Fibroblast of pulmonary artery (primary cell): ENCODE data around the gene CD300C.
A peak's percentile ranks its signal among the peaks of the same experiment; 100 is the strongest.

Experiments used
- DNase-seq: peaks from one replicate; pipeline ENCODE4 v3.0.0-alpha.2; 2010; ENCODE audit warnings: low read depth
- H3K4me3 ChIP-seq: replicated peaks from 2 replicates; pipeline ENCODE4 v1.5.1; 2011; ENCODE audit warnings: low read depth, mild to moderate bottlenecking, control low read depth, low read length, moderate library complexity
- TF ChIP-seq, protein P1 (sequence below): IDR thresholded peaks from 2 replicates; pipeline ENCODE4 v1.5.1; 2011; ENCODE audit warnings: mild to moderate bottlenecking, control low read depth, low read length, inconsistent platforms; ENCODE audit errors: missing control alignments

The CD300C gene

DNA sequence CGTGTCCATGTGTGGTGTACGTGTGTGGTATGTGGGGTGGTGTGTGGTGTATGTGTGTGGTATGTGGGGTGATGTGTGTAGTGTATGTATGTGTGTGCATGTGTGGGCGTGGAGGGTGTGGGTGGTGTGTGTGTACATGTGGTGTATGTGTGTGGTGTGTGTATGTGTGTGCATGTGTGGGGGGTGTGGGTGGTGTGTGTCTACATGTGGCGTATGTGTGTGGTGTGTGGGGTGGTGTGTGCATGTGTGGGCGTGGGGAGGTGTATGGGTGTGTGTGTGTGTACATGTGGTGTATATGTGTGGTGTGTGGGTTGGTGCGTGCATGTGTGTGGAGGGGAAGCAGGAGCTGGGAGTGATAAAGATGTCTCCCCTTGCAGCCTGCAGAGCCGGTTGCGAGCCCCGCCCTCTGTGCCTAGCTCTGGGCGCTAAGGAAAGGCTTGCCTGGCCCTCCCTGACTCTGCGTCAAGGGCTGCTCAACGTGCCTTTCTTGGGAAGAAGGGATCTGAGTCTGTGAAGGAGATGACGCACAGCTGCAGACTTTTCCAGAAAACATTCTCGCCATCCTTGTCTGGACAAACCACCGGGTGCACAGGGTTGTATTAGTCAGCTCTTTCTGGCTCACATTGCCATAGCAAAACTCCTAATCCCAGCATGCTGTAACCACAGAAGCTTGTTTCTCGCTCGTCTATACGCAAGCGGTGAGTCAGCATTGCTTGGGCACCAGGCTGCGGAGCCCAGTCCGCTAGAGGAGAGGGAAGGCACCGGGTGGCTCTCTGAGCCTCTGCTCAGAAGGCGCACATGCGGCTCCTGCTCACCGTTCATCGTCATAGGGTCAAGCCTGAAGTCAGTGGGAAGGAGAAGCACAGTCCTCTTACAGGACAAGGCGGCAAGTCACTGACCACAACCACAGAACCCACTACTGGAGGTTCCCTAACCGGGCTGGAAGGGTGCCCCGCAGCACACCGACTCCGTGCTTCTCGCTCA lies 23.4 kb upstream of the CD300C start:
- no peak overlapping the region for H3K4me3 ChIP-seq
- TF ChIP-seq, protein P1, sequence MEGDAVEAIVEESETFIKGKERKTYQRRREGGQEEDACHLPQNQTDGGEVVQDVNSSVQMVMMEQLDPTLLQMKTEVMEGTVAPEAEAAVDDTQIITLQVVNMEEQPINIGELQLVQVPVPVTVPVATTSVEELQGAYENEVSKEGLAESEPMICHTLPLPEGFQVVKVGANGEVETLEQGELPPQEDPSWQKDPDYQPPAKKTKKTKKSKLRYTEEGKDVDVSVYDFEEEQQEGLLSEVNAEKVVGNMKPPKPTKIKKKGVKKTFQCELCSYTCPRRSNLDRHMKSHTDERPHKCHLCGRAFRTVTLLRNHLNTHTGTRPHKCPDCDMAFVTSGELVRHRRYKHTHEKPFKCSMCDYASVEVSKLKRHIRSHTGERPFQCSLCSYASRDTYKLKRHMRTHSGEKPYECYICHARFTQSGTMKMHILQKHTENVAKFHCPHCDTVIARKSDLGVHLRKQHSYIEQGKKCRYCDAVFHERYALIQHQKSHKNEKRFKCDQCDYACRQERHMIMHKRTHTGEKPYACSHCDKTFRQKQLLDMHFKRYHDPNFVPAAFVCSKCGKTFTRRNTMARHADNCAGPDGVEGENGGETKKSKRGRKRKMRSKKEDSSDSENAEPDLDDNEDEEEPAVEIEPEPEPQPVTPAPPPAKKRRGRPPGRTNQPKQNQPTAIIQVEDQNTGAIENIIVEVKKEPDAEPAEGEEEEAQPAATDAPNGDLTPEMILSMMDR: no peak
- peak; percentile 96 for DNase-seq

DNA sequence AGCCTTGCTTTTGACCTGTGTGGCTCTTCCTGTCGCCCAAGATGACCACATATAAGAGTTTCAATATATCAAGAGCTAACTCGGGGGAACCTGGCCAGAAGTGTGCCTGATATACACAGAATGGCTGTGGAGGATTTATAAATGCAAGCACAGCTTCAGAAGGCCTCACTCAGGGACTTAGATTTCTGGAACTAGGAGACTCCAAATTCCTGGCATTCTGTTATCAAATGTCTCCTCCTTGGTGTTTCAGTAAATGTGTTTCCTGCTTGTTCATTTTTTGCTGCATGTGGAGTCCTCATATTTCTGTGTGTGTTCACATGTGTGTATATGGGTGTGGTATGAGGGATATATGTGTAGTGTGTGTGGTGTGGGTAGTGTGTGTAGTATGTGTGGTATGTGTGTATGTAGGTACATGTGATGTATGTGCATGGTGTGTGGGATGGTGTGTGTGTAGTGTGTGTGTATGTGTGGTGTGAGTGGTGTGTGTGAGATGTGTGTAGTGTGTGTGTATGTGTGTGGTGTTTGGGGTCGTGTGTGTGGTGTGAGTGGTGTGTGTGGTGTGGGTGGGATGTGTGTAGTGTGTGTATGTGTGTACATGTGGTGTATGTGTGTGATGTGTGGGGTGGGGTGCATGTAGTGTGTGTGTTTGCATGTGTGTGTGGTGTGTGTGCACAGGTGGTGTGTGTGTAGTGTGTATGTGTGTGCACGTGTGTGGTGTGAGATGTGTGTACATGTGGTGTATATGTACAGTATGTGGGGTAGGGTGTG lies 22.4 kb upstream of the CD300C start:
- DNase-seq: peak; percentile 29
- no peak overlapping the region for H3K4me3 ChIP-seq
- TF ChIP-seq, protein P1: no peak

DNA sequence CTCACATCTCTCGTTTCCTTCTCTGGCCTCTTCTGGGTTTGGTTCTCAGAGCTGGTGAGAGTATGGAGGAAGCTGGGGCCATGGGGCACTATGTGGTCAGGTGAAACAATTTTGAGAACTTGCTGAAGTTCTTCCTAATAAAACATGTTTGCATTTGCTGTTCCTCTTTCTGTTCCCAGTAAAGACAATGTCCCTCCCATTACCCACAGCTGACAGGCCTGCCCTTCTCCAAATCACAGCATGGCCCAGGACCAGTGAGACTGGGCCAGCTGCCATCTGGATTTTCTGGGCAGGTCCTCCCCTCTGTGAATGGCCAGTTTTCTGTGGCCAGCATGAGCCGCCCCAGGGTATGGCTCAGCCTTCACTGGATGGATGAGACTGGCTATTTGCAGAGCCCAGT lies 21.5 kb upstream of the CD300C start, which contains the start of gene CD300H:
CD300H (minus strand) TSS at position 113 of the 400 bp plus-strand sequence.
- TF ChIP-seq, protein P1: no peak
- DNase-seq: no peak
- H3K4me3 ChIP-seq: no peak within 1 kb of the TSS

DNA sequence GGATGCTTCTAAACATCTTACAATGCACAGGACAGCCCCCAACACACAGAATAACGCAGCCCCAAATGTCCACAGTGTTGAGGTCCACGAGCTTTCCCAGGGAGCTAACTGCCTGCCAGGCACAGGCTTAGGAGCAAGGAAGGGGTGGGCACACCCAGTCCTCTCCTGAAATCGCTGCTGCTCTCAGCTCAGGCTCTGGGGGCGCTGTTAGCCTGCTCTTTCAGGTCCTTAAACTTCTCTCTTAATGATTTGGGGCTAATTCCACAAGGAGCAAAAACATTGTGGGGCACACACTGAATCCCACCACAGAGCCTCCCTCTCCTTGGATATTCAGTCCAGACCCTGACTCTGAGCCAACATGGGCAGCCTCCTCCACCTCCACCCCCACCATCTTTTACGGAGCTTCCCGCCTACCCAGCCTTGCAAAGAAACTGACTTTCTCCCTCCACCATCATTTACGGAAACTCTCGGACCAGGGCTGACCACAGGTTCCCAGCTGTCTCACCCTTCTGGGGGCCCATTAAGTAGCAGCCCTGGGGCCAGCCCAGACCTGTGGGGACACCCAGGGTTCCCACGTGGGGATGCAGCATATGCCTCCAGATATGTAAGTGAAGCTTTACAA lies 20.3 kb upstream of the CD300C start:
- TF ChIP-seq, protein P1: peak; percentile 46
- peak; percentile 29 for DNase-seq
- H3K4me3 ChIP-seq: no peak overlapping the region

DNA sequence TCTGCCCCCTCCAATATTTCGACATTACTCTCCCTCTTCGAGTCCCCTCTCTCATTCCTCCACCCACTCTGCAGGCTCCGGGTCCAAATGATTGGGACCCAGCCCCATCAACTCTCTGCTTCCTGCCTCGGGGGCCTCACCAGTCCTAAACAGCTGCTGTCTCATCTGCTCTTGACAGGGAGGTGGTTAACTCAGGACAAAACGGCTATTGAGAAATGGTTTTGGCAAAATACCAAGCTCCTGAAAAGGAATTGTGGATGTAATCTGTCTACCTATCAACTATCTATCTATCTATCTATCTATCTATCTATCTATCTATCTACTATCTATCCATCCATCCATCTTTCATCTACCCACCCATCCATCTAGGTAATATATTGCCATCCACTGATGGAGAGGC lies 19.2 kb upstream of the CD300C start:
- DNase-seq: no peak
- TF ChIP-seq, protein P1: no peak
- H3K4me3 ChIP-seq: no peak overlapping the region

DNA sequence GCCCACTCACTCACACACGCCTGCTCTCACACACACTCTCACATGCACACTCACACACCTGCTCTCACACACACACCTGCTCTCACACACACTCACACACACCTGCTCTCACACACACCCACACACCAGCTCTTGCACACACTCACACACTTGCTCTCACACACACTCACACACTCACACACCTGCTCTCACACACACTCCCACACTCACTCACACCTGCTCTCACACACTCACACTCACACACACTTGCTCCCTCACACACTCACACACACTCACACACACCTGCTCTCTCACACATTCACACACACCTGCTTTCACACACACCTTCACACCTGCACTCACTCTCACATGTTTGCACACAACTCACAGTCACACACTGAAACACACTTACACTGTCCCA lies 17.4 kb upstream of the CD300C start:
- H3K4me3 ChIP-seq: no peak overlapping the region
- DNase-seq: no peak
- TF ChIP-seq, protein P1: no peak
